Endothelial cell (in vitro differentiated cells): ENCODE measurements around the gene KIF12. TPM values are rescaled to one million over a fixed set of nuclear protein-coding genes. Genes with fewer than 3 reads are reported as not detected.
"Not testable (repeated sequence)": the region's sequence is repeated elsewhere in the genome, so short reads cannot be mapped to it uniquely, and the experiment has no call there.

ENCODE experiments used
- DNase-seq: peaks from one replicate; pipeline ENCODE4 v3.0.0; 2021; ENCODE audit warnings: low spot score
- H3K27ac Mint-ChIP-seq: one replicate; pipeline ENCODE4 v1.8.0; 2021; ENCODE audit warnings: mixed read lengths, inconsistent platforms; ENCODE audit not compliant: unreplicated experiment
- H3K27me3 Mint-ChIP-seq: one replicate; pipeline ENCODE4 v1.8.0; 2021; ENCODE audit warnings: mild to moderate bottlenecking, moderate library complexity, mixed read lengths, inconsistent platforms; ENCODE audit not compliant: unreplicated experiment
- H3K36me3 Mint-ChIP-seq: one replicate; pipeline ENCODE4 v1.8.0; 2021; ENCODE audit warnings: mild to moderate bottlenecking, low read depth, mixed read lengths, inconsistent platforms; ENCODE audit not compliant: unreplicated experiment
- H3K4me1 Mint-ChIP-seq: one replicate; pipeline ENCODE4 v1.8.0; 2021; ENCODE audit warnings: mild to moderate bottlenecking, mixed read lengths, inconsistent platforms; ENCODE audit not compliant: unreplicated experiment
- H3K4me3 Mint-ChIP-seq: one replicate; pipeline ENCODE4 v1.8.0; 2021; ENCODE audit warnings: mild to moderate bottlenecking, mixed read lengths, inconsistent platforms; ENCODE audit not compliant: unreplicated experiment
- H3K9me3 Mint-ChIP-seq: one replicate; pipeline ENCODE4 v1.8.0; 2021; ENCODE audit warnings: mixed read lengths, inconsistent platforms; ENCODE audit not compliant: unreplicated experiment
- CTCF ChIP-seq: fragments of 200-600 bp; sonication (generic); IDR thresholded peaks from one replicate; pipeline ENCODE4 v1.5.0; 2021; ENCODE audit warnings: antibody characterized with exemption; ENCODE audit not compliant: unreplicated experiment
- total RNA-seq: library from RNA; stranded (reverse); fragmentation: NEBNext Ultra II Directional; extraction: Animal tissue kit (Norgen Biotek cat#: 25700); gene quantifications from one replicate; pipeline ENCODE4 v1.2.1, GENCODE V29; 2021; ENCODE audit not compliant: unreplicated experiment

KIF12 gene
- total RNA-seq, 1 donor from 2014 or later, result 0.26 TPM

DNA sequence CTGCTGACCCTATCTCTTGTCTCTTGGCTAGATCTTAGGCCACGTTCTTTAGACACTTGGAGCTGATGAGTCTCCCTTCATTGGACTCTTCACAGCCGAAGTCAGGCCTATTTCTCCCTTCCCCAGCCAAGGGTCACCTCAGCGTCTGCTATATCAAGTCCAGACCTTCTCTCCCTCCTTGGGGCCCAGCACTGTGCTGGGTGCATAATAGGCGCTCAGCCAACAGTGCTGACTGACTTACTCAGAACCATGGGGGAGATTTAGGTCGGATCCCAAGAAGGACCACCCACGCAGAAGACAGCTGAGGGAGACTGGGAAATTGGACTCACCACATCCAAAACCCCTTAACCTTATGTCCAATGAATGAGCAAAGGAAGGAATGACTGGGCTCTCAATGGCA is 15.4 kb downstream of the KIF12 start:
- H3K4me1 Mint-ChIP-seq, result no peaks in the 10 kb centered on the region
- no peaks in the 10 kb centered on the region for H3K9me3 Mint-ChIP-seq

DNA sequence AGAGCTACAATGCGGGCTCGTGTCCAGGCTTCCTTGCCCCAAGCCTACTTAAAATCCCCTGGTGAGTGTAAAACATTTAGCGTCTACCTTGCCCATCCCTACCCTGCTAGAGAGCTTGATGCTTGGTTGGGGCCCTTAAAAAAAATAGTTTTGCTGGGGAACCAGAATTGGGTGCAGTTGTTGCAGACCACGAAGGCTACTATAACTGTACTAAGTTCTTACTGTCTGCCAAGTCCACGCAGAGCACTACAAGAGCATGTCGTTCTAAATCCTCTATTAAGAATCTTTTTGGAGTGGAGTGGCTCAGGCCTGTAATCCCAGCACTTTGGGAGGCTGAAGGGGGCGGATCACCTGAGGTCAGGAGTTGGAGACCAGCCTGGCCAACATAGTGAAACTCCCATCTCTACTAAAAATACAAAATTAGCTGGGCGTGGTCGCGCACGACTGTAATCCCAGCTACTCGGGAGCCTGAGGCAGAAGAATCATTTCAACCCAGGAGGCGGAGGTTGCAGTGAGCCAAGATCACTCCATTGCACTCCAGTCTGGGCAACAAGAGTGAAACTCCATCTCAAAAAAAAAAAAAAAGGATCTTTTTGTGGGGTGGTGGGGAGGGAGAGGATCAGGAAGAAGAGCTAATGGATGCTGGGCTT is 16.2 kb downstream of the KIF12 start:
- not testable (repeated sequence) for DNase-seq, H3K27ac Mint-ChIP-seq, H3K36me3 Mint-ChIP-seq, H3K9me3 Mint-ChIP-seq, H3K4me3 Mint-ChIP-seq, H3K27me3 Mint-ChIP-seq, H3K4me1 Mint-ChIP-seq
- peak; percentile 62 for TF ChIP-seq CTCF

More for the DNA sequence above, 15.4 kb downstream of the KIF12 start:
- H3K4me3 Mint-ChIP-seq, result no peak overlapping the region
- no peak overlapping the region for H3K27ac Mint-ChIP-seq
- no peaks in the 10 kb centered on the region for H3K36me3 Mint-ChIP-seq
- DNase-seq, result no peak
- no peak for TF ChIP-seq CTCF
- H3K27me3 Mint-ChIP-seq, result peaks cover 7% of the 10 kb centered on the region

- Mint-ChIP-seq H3K4me3 (no peak overlapping the region), H3K27ac (no peak overlapping the region), H3K4me1 (no peaks in the 10 kb centered on the region), H3K27me3 (peaks cover 7% of the 10 kb centered on the region), H3K36me3 (no peaks in the 10 kb centered on the region), H3K9me3 (no peaks in the 10 kb centered on the region)
- DNase-seq, result peak; percentile 90
- TF ChIP-seq CTCF, result peak; percentile 96
Observed at GRCh38 chr9:114082017-114082762, 16.9 kb downstream of the KIF12 start.

DNA sequence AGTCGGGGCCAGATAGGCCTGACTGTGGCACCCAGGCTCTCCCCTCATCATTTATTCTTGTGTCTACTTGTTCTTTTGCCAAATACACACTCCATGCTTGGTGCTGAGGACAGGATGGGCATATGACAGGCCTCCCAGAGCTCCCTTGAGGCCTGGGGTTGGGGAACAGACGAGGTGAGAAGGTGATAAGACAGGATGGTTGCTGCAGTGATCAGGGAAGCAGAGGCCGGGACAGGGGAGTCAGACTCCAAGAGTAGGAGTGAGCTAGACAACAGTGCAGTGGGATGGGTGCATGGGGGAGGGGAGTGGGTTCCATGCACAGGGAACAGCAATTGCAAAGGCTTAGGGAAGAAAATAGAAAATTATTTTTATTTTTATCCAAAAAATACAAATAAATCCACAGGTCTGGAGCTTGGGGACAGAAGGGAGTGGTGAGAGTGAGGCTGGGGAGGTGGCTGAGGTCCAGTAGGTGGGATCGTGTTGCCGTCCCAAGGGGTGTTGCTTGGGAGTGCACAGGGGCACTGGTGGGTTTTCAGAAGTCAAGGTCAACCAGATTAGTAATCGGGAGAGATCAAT is 17.6 kb downstream of the KIF12 start:
- Mint-ChIP-seq H3K4me3 (no peak overlapping the region), H3K4me1 (no peaks in the 10 kb centered on the region), H3K27ac (no peak overlapping the region), H3K27me3 (peaks cover 7% of the 10 kb centered on the region), H3K36me3 (no peaks in the 10 kb centered on the region), H3K9me3 (no peaks in the 10 kb centered on the region)
- DNase-seq, result no peak
- no peak for TF ChIP-seq CTCF
